Fibroblast of the aortic adventitia (primary cell): ENCODE results near the gene ZFYVE26. TPM values are rescaled to one million over a fixed set of nuclear protein-coding genes. Genes with fewer than 3 reads are reported as not detected.

Experiments
- DNase-seq: peaks from one replicate; pipeline ENCODE4 v3.0.0-alpha.2; 2010; ENCODE audit warnings: low read depth
- H3K4me3 ChIP-seq: 2 replicates; pipeline ENCODE4 v1.5.1; 2011; ENCODE audit warnings: low read depth, mild to moderate bottlenecking, control low read depth, low read length, moderate library complexity
- total RNA-seq: library from RNA; depleted of rRNA; stranded (reverse); fragments of >200 nt; gene quantifications from 2 replicates; pipeline ENCODE4 v1.2.3, GENCODE V29; 2012; ENCODE audit warnings: low replicate concordance
- TF ChIP-seq, protein P1 (sequence below): IDR thresholded peaks from 2 replicates; pipeline ENCODE4 v1.5.1; 2011; ENCODE audit warnings: mild to moderate bottlenecking, low read length, control low read depth, inconsistent platforms; ENCODE audit not compliant: insufficient read depth

ZFYVE26 gene
- total RNA-seq, 1 donor, result 30.8 TPM

DNA sequence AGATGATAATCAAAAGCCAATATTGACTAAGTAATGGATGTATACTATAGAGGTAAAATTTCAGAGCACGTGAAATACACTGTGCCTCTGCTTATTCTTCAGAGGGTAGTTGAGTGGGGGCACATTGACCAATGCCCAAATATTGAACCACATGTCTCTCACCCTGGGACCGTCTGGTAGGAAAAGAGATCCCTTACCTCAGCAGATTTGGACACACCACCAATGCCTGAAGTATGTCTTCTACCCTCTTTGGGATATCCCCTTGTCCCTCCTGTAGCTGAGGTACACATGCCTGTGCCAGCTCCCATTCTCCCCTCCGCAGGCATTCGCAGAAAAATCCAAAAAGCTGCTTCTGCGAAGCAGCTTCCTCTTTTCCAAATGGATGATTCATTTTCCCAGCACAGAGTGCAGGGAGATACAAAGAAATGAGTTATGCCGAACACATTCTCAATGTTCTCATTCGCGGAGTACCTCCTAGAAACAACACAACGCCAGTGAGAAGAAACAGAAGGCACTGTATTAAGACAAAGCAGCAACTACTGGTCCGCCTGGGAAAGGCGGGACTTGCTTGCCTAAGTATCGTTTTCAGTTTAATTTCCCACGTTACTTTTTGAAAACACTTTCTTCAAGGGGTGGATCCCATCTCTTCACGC, 691 bp downstream of the ZFYVE26 start:
- DNase-seq, result peak; percentile 57
- H3K4me3 ChIP-seq, result peak overlapping the region; percentile 98
- TF ChIP-seq, protein P1, sequence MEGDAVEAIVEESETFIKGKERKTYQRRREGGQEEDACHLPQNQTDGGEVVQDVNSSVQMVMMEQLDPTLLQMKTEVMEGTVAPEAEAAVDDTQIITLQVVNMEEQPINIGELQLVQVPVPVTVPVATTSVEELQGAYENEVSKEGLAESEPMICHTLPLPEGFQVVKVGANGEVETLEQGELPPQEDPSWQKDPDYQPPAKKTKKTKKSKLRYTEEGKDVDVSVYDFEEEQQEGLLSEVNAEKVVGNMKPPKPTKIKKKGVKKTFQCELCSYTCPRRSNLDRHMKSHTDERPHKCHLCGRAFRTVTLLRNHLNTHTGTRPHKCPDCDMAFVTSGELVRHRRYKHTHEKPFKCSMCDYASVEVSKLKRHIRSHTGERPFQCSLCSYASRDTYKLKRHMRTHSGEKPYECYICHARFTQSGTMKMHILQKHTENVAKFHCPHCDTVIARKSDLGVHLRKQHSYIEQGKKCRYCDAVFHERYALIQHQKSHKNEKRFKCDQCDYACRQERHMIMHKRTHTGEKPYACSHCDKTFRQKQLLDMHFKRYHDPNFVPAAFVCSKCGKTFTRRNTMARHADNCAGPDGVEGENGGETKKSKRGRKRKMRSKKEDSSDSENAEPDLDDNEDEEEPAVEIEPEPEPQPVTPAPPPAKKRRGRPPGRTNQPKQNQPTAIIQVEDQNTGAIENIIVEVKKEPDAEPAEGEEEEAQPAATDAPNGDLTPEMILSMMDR, result no peak

GRCh38 chr14:67814821-67815220, 1.6 kb downstream of the ZFYVE26 start:
- TF ChIP-seq, protein P1, result no peak
- DNase-seq, result no peak
- H3K4me3 ChIP-seq, result peak overlapping the region; percentile 19

GRCh38 chr14:67806246-67806645, 10.1 kb downstream of the ZFYVE26 start:
- H3K4me3 ChIP-seq, result no peak overlapping the region
- no peak for DNase-seq
- TF ChIP-seq, protein P1, result no peak

DNA sequence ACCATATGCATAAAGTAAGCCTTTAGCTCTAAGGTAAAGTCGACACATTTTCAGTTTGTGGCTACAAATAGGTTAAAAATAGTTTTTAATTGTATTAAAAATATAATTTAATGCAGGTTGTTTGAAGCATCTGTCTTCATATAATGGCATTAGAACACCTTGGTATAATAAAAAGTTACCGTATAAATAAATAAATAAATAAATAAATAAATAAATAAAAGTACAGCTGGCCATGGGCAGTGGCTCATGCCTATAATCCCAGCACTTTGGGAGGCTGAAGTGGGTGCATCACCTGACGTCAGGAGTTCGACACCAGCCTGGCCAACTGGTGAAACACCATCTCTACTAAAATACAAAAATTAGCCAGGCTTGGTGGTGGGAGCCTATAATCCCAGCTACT, 15.6 kb downstream of the ZFYVE26 start:
- H3K4me3 ChIP-seq, result no peak overlapping the region
- DNase-seq, result no peak
- TF ChIP-seq, protein P1, result no peak

DNA sequence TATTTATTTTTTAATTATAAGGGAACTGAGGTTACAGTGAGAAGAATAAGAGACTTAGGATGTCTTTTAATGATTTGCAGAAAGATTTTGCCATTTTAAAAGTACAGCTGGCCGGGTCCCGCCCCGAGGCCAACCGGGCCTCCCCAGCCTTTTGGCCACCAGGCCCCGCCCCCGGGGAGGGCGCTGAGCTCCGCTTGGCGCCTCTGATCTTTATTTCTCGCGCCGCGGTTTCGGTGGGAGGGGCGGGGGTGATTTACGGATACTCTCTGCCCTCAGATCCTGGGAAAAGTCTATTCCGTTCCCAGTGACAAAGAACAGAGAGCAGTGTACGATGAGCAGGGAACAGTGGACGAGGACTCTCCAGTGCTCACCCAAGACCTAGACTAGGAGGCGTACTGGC, 17.7 kb downstream of the ZFYVE26 start:
- DNase-seq, result no peak
- TF ChIP-seq, protein P1, result no peak
- no peak overlapping the region for H3K4me3 ChIP-seq

DNA sequence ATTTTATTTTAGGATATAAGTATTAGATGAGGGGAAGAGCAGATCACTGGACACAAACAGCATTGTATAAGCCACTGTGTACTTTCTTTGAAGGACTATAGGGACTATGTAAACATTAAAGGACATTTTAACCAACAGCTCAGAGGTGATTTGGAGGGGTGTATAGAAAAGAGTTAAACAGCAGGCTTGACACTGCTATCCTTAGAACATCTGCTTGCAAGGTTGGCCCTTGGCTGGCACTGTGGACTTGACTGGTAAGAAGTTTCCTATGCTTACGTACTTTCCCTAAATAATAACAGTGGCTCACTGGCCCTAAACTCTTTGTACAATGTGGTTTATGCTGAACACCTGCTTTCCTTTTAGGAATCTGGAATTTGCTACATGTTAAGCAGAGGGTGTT, 28.7 kb downstream of the ZFYVE26 start:
- no peak for DNase-seq
- no peak overlapping the region for H3K4me3 ChIP-seq
- TF ChIP-seq, protein P1, result no peak
